ENCODE measurements around the gene UBE2G2. TPM values are rescaled to one million over a fixed set of nuclear protein-coding genes. Genes with fewer than 3 reads are reported as not detected.

UBE2G2 gene
- total and polyA plus RNA-seq, 7 donors = 21.6 to 101 (median 51.5) TPM

GRCh38 chr21:44840771-44841170 is 39.2 kb upstream of the UBE2G2 start:
- no peaks in the 10 kb centered on the region for H3K36me3 ChIP-seq
- H3K27ac ChIP-seq = no peak overlapping the region
- H3K9me3 ChIP-seq = no peaks in the 10 kb centered on the region
- intact Hi-C loops (cut with DNase I) = no loop called here
- TF ChIP-seq CTCF (IDR thresholded peaks at IDR 0.05) = no peak
- no peak for TF ChIP-seq EP300 (IDR thresholded peaks at IDR 0.05)
- no peak for TF ChIP-seq POLR2AphosphoS5 (IDR thresholded peaks at IDR 0.05)
- TF ChIP-seq POLR2A (IDR thresholded peaks at IDR 0.05) = no peak
- H3K4me1 ChIP-seq = peaks cover 0 to 13% (median 10%) of the 10 kb centered on the region in 4 donors
- no peak for DNase-seq
- no peak overlapping the region for H3K4me3 ChIP-seq
- H3K27me3 ChIP-seq = peaks cover 0 to 27% (median 0%) of the 10 kb centered on the region in 3 donors
- 85% methylated on average over 11 of the region's 11 CpGs for WGBS, 2 donors

GRCh38 chr21:44838951-44839350 is 37.3 kb upstream of the UBE2G2 start:
- Histone ChIP-seq H3K4me1 (peaks cover 0 to 7% (median 6%) of the 10 kb centered on the region in 4 donors), H3K27ac (no peak overlapping the region), H3K4me3 (no peak overlapping the region), H3K9me3 (no peaks in the 10 kb centered on the region), H3K36me3 (no peaks in the 10 kb centered on the region), H3K27me3 (peaks cover 0 to 16% (median 0%) of the 10 kb centered on the region in 3 donors)
- DNase-seq = no peak
- intact Hi-C loops (cut with DNase I) = no loop called here
- 91 to 92% methylated on average over 9 of the region's 9 CpGs for WGBS, 2 donors
- no peak for TF ChIP-seq CTCF (IDR thresholded peaks at IDR 0.05)
- TF ChIP-seq POLR2AphosphoS5 (IDR thresholded peaks at IDR 0.05) = no peak
- TF ChIP-seq EP300 (IDR thresholded peaks at IDR 0.05) = no peak
- no peak for TF ChIP-seq POLR2A (IDR thresholded peaks at IDR 0.05)

- Histone ChIP-seq H3K36me3 (no peaks in the 10 kb centered on the region), H3K4me3 (no peak overlapping the region), H3K27ac (no peak overlapping the region), H3K9me3 (no peaks in the 10 kb centered on the region), H3K4me1 (peaks cover 0 to 7% (median 6%) of the 10 kb centered on the region in 4 donors), H3K27me3 (peaks cover 0 to 10% (median 0%) of the 10 kb centered on the region in 3 donors)
- no peak for DNase-seq
- intact Hi-C loops (cut with DNase I) = no loop called here
- no peak for TF ChIP-seq EP300 (IDR thresholded peaks at IDR 0.05)
- TF ChIP-seq POLR2A (IDR thresholded peaks at IDR 0.05) = no peak
- no peak for TF ChIP-seq POLR2AphosphoS5 (IDR thresholded peaks at IDR 0.05)
- TF ChIP-seq CTCF (IDR thresholded peaks at IDR 0.05) = no peak
- 54 to 87% methylated on average over 30 of the region's 30 CpGs for WGBS, 2 donors
Measured at GRCh38 chr21:44838039-44838895, 36.6 kb upstream of the UBE2G2 start.

- no peaks in the 10 kb centered on the region for H3K9me3 ChIP-seq
- no peaks in the 10 kb centered on the region for H3K36me3 ChIP-seq
- no peak for TF ChIP-seq POLR2A (IDR thresholded peaks at IDR 0.05)
- no peak for TF ChIP-seq EP300 (IDR thresholded peaks at IDR 0.05)
- no peak for TF ChIP-seq POLR2AphosphoS5 (IDR thresholded peaks at IDR 0.05)
- TF ChIP-seq CTCF (IDR thresholded peaks at IDR 0.05) = no peak
- H3K27me3 ChIP-seq = peaks cover 0 to 3% (median 0%) of the 10 kb centered on the region in 3 donors
- H3K27ac ChIP-seq = no peak overlapping the region
- no peak for DNase-seq
- intact Hi-C loops (cut with DNase I) = no loop called here
- no peak overlapping the region for H3K4me3 ChIP-seq
- 85 to 91% methylated on average over 13 of the region's 13 CpGs for WGBS, 2 donors
- H3K4me1 ChIP-seq = peaks cover 0 to 7% (median 6%) of the 10 kb centered on the region in 4 donors
Measured at GRCh38 chr21:44837537-44837936, 35.9 kb upstream of the UBE2G2 start.
